Measurements from ENCODE around the gene CTNNA2. TPM values are rescaled to one million over a fixed set of nuclear protein-coding genes. Genes with fewer than 3 reads are reported as not detected.
A peak's percentile ranks its signal among the peaks of the same experiment; 100 is the strongest.

CTNNA2 gene
- total and polyA plus RNA-seq, 9 of the 15 experiments (the other 6 are each of a cell fraction or from before 2014, with no cell fraction given) = 0.03 to 0.40 (median 0.15) TPM

DNA sequence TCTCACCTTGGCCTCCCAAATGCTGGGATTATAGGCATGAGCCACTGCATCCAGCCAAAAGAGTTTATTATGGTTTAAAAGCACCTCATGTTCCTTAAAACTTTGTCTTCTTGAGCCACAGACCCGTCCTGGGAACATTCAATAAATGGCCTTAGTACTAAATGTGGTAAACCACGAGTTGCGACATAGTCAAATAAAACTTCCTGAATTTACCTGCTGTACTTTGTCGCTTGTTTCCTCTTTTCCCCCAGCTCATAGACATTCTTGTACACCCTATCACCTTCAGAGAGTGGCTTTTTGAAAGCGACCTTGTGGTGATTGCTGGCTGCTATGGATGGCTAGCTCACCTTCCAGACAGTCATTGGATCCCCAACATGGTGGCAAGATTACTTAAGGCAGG, 481.3 kb downstream of the CTNNA2 start:
- in situ Hi-C loops (cut with MboI) = no loop called here

More for the DNA sequence above, 481.3 kb downstream of the CTNNA2 start:
- no peaks in the 10 kb centered on the region for H3K9me1 ChIP-seq (ENCODE audit: control insufficient read depth, insufficient read depth, low read length)
- no peaks in the 10 kb centered on the region for H4K20me1 ChIP-seq (replicated peaks; ENCODE audit: control insufficient read depth, insufficient read depth, low read length)
- ATAC-seq (no peak), FAIRE-seq (no peak), DNase-seq (ENCODE audit: extremely low read depth in 1 of 4, low spot score in 3 of 4) (no peak)
- no peak overlapping the region for H3K4me3 ChIP-seq
- POLR2A ChIA-PET = no interaction called here
- no peaks in the 10 kb centered on the region for H3K27me3 ChIP-seq (ENCODE audit: control insufficient read depth in 2 of 2, insufficient read depth in 2 of 2, low read length in 2 of 2)
- no peaks in the 10 kb centered on the region for H3K4me1 ChIP-seq (replicated peaks in 1 of 2; ENCODE audit: control insufficient read depth in 2 of 2, insufficient read depth in 2 of 2, low read length in 2 of 2)
- no peak overlapping the region for H2AFZ ChIP-seq (ENCODE audit: low read depth, low read length)
- H3K9me3 ChIP-seq (replicated peaks; ENCODE audit: control insufficient read depth, insufficient read depth, low read depth, low read length) = no peaks in the 10 kb centered on the region
- H3K27ac ChIP-seq (ENCODE audit: extremely low read depth, low read depth, low read length) = no peak overlapping the region
- H3K4me2 ChIP-seq (ENCODE audit: insufficient read depth, low read length) = no peak overlapping the region
- intact Hi-C loops (cut with micrococcal nuclease) = no loop called here
- CTCF ChIA-PET (ENCODE audit: low intra/inter-chr PET ratio) = no interaction called here
- H3K9ac ChIP-seq (ENCODE audit: insufficient read depth in 1 of 2, low read depth in 2 of 2, low read length in 2 of 2) = no peak overlapping the region
- no TSS peak for BruUV-seq (replicated peaks)
- no peaks in the 10 kb centered on the region for H3K79me2 ChIP-seq (ENCODE audit: control insufficient read depth, insufficient read depth, low read length)
- no peaks in the 10 kb centered on the region for H3K36me3 ChIP-seq (ENCODE audit: control insufficient read depth, insufficient read depth, low read length)
- 1% methylated on average over 5 of the region's 5 CpGs for WGBS (ENCODE audit: insufficient coverage, low coverage, missing lambda C conversion rate)
- TF ChIP-seq E2F8 (IDR thresholded peaks at IDR 0.05; ENCODE audit: low read depth, partially characterized antibody) = no peak
- TF ChIP-seq CEBPB (tag; IDR thresholded peaks at IDR 0.05) = peak; percentile 64; the same call in 1 of the 2 replicates

Measured in K562 (cell line).